ENCODE measurements around the gene DNAAF8. TPM values are rescaled to one million over a fixed set of nuclear protein-coding genes. Genes with fewer than 3 reads are reported as not detected.

Gene DNAAF8
- total and polyA plus RNA-seq, 2 of the 4 experiments (the other 2 are of a cell fraction): 0.54 to 1.7 TPM

DNA sequence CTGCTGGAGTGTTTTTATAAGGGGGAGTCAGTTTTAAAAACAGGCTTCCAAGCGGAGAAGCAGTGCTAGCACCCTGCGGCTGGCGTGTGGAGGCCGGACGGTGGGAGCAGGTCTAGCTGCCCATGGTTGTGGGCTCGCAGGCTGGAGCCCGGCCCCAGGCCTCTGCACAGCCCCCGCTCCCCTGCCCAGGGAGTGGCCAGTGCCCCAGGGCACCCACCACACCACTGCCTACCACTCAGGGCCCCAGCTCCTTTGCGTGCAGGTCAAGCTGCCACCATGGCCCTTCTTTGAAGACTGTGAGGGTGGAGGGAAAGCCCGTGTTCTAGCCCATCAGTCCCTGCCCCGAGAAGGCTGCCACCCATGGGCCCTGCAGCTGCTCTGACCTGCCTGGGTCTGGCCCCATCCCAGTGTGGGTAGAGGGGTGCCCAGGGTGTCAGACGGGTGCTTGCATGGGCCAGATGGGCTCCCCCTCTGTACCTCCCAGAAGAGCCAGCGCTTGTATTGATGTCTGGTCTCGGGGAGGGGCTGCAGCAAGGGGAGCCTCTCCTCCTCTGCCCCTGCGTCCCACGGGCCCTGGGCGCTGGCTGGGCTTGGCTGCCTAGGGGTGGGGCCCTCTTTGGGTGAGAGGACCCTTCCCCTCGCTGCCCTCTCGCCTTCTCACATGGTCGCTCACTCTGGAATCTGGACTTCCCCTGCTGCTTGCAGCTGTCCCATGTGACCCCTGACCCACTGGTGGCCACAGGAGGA, 42.5 kb upstream of the DNAAF8 start:
- H3K9me3 ChIP-seq (ENCODE audit: control insufficient read depth, insufficient read depth, low read length): no peaks in the 10 kb centered on the region
- peaks cover 17% of the 10 kb centered on the region for H4K20me1 ChIP-seq (ENCODE audit: insufficient read depth, low read length)
- in situ Hi-C loops (cut with MboI; ENCODE audit: low sequenced_read_pairs) (no loop called here), intact Hi-C loops (cut with micrococcal nuclease) (no loop called here), dilution Hi-C loops (cut with HindIII; ENCODE audit: low sequenced_read_pairs, unreplicated experiment) (no loop called here)
- H3K79me1 ChIP-seq (ENCODE audit: low read depth in 1 of 2, low read length in 2 of 2): peaks cover 0 to 26% of the 10 kb centered on the region in 2 experiments; a peak in 3 of 4 replicates
- no peak overlapping the region for H2BK15ac ChIP-seq (ENCODE audit: low read depth, low read length)
- no peak overlapping the region for H2AFZ ChIP-seq (replicated peaks; ENCODE audit: low read length, poor library complexity)
- no peak overlapping the region for H2AK5ac ChIP-seq (ENCODE audit: low read depth, low read length)
- CTCF ChIA-PET: interaction anchor here (0.6 kb wide), 1 partner anchor 206 kb away, joined by 3 read pairs; no protein-coding TSS in a partner anchor
- no peak for DNase-seq
- H3K56ac ChIP-seq (ENCODE audit: extremely low read depth, insufficient read depth, low read length): no peak overlapping the region
- 100% methylated on average over 3 of the region's 20 CpGs; no CpG with 5 or more reads in 1 of the 2 experiments for WGBS, 2 experiments (ENCODE audit: extremely low coverage in 2 of 2, insufficient read length in 1 of 2)
- no peak overlapping the region for H3K23ac ChIP-seq (ENCODE audit: low read depth, low read length)
- H3K4ac ChIP-seq (ENCODE audit: low read depth, low read length): no peak overlapping the region
- H3K14ac ChIP-seq (replicated peaks; ENCODE audit: low read depth, low read length): no peak overlapping the region
- POLR2A ChIA-PET (ENCODE audit: unreplicated experiment): no interaction called here
- no peak overlapping the region for H3K18ac ChIP-seq (ENCODE audit: low read depth, low read length)
- H2AK9ac ChIP-seq (replicated peaks; ENCODE audit: low read depth, low read length, poor library complexity): no peak overlapping the region
- ATAC-seq (ENCODE audit: low read depth): no peak
- no peak overlapping the region for H4K5ac ChIP-seq (ENCODE audit: low read depth, low read length)
- H3K27me3 ChIP-seq (ENCODE audit: control insufficient read depth, insufficient read depth, low read length): no peaks in the 10 kb centered on the region
- TF ChIP-seq SMC3 (IDR thresholded peaks at IDR 0.05; ENCODE audit: low read depth, low read length) (no peak), POLR2A (IDR thresholded peaks at IDR 0.05; ENCODE audit: low read depth, low read length) (no peak), MAZ (IDR thresholded peaks at IDR 0.05; ENCODE audit: borderline replicate concordance, low read depth, low read length) (no peak), BHLHE40 (IDR thresholded peaks at IDR 0.05; ENCODE audit: low read depth, low read length) (no peak)
- H3K27ac ChIP-seq (ENCODE audit: insufficient read depth, low read length): no peak overlapping the region
- no peak overlapping the region for H2BK5ac ChIP-seq (ENCODE audit: low read depth, low read length, poor library complexity, severe bottlenecking)
- H3K36me3 ChIP-seq (ENCODE audit: control insufficient read depth, insufficient read depth, low read length): peaks cover 30% of the 10 kb centered on the region
- no peak overlapping the region for H4K91ac ChIP-seq (ENCODE audit: insufficient read depth, low read depth, low read length)
- H2BK120ac ChIP-seq (ENCODE audit: low read depth, low read length): no peak overlapping the region
- H3K4me1 ChIP-seq (ENCODE audit: control insufficient read depth, insufficient read depth, low read length): peaks cover 7% of the 10 kb centered on the region
- BruUV-seq (replicated peaks): no TSS peak
- H3K4me2 ChIP-seq (ENCODE audit: low read depth, low read length): no peak overlapping the region
- no peak overlapping the region for H2BK20ac ChIP-seq (ENCODE audit: low read depth, low read length)
- H3K9ac ChIP-seq (ENCODE audit: low read depth, low read length): no peak overlapping the region
- peaks cover 5% of the 10 kb centered on the region; the same call in 1 of the 2 replicates for H3K9me1 ChIP-seq (ENCODE audit: insufficient read depth, low read length)
- H4K8ac ChIP-seq (ENCODE audit: low read depth in 2 of 2, low read length in 2 of 2): no peak overlapping the region
- H3K4me3 ChIP-seq (ENCODE audit: insufficient read depth, low read depth, low read length): no peak overlapping the region

Measured in IMR-90 (cell line).